Posterior cingulate gyrus (tissue), 11 donors: ENCODE results near the gene LAT.
A peak's percentile ranks its signal among the peaks of the same experiment; 100 is the strongest.
"Not testable (repeated sequence)": the region's sequence is repeated elsewhere in the genome, so short reads cannot be mapped to it uniquely, and the experiment has no call there.

Experiments
- DNase-seq, 10 donors: peaks; one replicate each; pipeline versions ENCODE4 v3.0.0 to v3.0.0-alpha.2; 2020 to 2021; ENCODE audit warnings: mixed read lengths in 3 of 10
- intact Hi-C: fragments of 100-400 bp; cut with DNase I; formaldehyde crosslinking; loops from one replicate; pipeline ENCODE4 v1.15.1; 2023

The LAT gene

DNA sequence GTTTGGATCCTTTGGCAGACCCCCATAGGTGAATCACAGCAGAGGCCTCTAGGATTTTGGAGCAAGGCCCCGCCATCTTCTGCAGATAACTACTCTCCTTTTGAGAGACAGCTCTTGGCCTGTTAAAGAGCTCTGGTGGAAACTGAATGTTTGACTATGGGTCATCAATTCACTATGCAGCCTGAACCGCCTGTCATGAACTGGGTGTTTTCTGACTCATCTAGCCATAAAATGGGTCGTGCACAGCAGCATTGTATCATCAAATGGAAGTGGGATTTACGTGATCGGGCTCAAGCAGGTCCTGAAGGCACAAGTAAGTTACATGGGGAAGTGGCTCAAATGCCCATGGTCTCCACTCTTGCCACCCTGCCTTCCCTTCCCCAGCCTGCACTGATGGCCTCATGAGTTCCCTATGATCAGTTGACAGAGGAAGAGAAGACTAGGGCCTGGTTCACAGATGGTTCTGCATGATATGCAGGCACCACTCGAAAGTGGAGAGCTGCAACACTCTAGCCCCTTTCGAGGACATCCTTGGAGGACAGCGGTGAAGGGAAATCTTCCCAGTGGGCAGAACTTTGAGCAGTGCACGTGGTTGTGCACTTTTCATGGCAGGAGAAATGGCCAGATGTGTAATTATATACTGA lies 19.8 kb downstream of the LAT start:
- intact Hi-C loops, result not testable (repeated sequence)
- DNase-seq, result peak in 1 of 10 donors; percentile 14

GRCh38 chr16:29007730-29008593 lies 23.1 kb downstream of the LAT start:
- peak in 1 of 10 donors; percentile 56 for DNase-seq
- intact Hi-C loops, result no loop called here

DNA sequence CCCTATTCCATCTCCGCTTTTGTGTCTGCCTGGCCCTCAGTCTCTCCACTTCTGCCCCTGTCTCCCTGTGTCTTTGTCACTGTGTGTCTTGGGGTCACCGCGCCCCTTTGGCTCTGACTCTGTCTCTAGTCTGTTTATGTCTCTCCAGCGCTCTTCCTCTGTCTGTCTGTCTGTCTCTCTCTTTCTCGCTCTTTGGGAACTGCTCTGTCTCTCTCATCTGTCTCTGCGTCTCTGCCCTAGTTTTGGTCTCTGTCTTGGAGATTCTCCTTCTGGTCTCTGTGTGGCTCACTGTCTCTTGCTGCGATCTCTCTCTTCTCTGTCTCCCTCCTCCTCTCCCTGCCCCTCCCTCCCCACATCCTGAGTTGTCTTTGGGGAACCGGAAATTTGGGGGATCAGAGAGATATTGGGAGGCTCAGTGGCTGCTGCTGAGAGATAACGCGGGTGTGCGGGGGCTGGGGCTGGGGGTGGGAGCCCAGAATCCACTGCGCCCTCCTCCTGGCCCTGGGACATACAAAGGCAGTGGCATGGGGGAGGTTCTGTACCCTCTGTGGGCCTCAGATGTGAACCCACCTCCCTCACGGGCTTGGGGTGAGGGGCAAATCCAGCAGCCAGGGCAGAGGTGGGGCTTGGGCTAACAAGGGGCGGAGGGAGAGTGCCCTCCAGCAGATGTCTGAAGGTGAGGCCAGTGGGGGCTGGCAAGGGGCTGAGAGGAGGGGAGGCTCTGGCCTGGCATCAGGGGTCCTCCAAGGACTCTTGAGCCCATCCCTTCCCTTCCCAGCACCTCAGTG lies 24.4 kb downstream of the LAT start:
- DNase-seq, result peak in 1 of 10 donors; percentile 33
- intact Hi-C loops, result no loop called here

DNA sequence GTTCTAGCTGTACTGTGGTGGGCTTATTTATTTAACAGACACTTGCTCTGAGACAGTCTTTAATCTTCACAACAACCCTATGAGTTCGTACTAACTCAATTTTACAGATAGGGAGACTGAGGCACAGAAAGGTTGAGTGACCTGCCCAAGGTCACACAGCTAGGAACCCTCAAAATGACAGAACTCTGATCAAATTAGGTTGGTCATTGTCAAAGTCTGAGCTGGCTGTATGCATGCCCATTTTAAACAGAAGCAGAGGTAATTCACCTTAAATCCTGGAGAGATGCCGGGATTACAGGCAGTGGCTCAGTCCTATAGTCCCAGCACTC lies 24.9 kb downstream of the LAT start:
- DNase-seq, result peak in 1 of 10 donors; percentile 2
- intact Hi-C loops, result no loop called here

DNA sequence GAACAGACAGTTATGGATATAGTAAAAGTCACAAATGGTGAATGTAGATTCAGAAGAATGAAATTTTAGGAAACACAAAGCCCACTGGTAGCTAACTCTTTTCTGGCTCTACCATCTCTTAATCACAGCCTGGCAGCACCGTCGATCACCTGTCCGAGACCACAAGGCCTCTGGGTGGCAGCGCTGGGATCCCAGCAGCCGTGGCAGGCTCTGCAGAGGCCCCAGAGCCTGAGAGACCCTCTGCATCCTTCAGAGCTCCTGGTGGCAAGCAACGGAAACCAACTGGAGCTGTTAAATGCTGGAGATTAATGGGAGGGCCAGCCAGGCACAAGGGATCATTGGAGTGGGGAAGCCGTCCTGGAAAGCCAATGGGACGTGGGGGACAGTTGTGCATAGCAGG lies 26.3 kb downstream of the LAT start:
- intact Hi-C loops, result no loop called here
- DNase-seq, result peak in 1 of 10 donors; percentile 39

- intact Hi-C loops, result no loop called here
These were observed 27.0 kb downstream of the LAT start for GRCh38 chr16:29011851-29012250.

DNA sequence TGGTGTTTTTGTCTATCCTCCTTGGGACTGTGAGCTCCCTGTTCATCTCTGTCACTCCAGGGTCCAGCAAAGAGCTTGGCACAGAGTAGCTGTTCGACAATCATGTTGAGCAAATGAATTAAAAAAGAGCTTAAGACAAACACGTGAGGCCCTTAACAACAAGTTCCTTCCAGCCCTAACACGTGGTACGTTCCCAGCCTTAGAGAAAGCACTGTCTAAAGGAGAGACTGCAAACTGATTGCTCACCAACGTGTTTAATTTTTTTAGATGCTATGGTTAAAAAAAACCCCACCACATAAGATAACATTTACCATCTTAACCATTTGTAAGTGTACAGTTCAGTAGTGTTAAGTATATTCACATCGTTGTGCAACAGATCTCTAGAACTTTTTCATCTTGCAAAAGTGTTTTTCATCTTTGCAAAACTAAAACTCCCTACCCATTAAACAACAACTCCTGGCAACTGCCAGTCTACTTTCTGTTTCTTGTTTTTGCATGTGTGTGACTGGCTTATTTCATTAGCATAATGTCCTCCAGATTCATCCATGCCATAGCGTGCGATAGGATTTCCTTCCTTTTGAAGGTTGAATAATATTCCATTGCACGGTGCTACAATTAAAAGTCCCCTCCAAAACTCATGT lies 28.2 kb downstream of the LAT start:
- peak in 1 of 10 donors; percentile 0 for DNase-seq
- intact Hi-C loops, result no loop called here

More at GRCh38 chr16:29011851-29012250, 27.0 kb downstream of the LAT start:
- peak in 1 of 10 donors; percentile 10 for DNase-seq

GRCh38 chr16:29014561-29015069 lies 29.8 kb downstream of the LAT start:
- intact Hi-C loops, result no loop called here
- DNase-seq, result peak in 2 of 10 donors; percentile 5 to 7

DNA sequence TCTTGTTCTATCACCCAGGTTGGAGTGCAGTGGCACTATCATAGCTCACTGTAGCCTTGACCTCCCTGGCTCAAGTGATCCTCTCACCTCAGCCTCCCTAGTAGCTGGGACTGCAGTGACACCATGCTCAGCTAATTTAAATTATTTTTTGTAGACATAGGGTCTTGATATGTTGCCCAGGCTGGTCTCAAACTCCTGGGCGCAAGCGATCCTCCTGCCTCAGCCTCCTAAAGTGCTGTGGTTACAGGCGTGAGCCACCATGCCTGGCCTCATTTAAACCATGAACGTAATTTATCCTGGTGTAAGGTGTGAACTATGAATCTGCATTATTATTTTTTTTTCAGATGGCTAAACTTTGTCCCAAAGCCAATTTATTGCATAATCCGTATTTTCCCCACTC lies 37.3 kb downstream of the LAT start:
- intact Hi-C loops, result no loop called here
- DNase-seq, result no peak

GRCh38 chr16:29023279-29024277 lies 38.7 kb downstream of the LAT start:
- intact Hi-C loops, result no loop called here

GRCh38 chr16:29024278-29024677 lies 39.4 kb downstream of the LAT start:
- intact Hi-C loops, result no loop called here
- no peak for DNase-seq

More at GRCh38 chr16:29023279-29024277, 38.7 kb downstream of the LAT start:
- DNase-seq, result peak in 1 of 10 donors; percentile 48

DNA sequence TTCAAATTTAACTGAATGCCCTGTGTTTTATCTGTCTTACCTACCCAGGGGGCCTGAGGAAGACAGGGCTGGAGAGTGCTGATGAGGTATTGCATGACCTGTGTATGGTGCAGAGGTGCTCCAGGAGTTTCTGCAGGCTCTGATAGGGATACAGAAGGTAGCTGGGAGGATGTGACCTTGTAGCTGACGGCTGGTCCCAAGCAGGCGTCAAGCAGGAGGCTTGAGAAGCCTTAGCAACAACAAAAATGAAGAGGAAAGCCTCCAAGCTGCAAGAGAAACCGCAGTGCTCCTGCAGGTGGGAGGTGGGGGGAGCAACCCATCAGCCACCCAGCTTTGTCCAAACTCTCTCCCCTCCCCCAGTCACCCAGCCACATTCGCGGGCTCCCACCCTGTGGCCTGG lies 40.4 kb downstream of the LAT start:
- DNase-seq, result no peak
- intact Hi-C loops, result no loop called here

- intact Hi-C loops, result no loop called here
- DNase-seq, result no peak
These were observed 40.9 kb downstream of the LAT start for GRCh38 chr16:29025735-29026134.

DNA sequence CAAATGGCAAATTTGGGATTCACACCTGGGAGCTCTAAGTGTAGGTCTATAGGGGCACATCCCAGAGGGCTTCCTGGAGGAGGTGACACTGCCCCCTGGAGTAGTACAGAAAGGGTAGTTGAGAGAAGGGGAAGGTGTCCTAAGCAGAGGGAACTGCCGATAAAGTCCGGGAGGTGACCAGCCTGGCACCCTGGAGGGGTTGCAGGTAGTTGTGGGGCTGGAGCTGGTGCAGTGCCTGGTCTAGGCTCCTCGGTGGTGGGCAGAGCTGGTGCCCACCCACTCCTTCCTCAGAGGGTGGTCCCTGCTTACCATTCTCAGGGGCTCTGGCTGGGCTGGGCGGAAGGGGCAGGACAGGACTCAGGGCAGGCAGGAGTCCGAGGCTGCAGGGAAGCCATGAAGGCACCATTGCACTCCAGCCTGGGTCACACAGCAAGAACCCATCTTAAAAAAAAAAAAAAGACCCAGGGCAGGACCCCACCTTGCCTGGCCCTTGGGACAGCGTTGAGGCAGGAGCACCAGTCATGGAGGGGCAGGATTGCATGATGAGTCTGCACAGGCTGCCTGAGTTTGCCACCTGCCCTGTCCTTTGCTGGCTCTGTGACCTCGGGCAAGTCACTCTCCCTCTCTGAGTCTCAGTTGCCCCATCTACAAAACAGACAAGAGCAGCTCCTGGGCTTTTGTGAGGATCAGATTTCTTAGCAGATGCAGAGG lies 43.8 kb downstream of the LAT start:
- DNase-seq, result peak in 2 of 10 donors; percentile 52 to 71
- intact Hi-C loops, result no loop called here

DNA sequence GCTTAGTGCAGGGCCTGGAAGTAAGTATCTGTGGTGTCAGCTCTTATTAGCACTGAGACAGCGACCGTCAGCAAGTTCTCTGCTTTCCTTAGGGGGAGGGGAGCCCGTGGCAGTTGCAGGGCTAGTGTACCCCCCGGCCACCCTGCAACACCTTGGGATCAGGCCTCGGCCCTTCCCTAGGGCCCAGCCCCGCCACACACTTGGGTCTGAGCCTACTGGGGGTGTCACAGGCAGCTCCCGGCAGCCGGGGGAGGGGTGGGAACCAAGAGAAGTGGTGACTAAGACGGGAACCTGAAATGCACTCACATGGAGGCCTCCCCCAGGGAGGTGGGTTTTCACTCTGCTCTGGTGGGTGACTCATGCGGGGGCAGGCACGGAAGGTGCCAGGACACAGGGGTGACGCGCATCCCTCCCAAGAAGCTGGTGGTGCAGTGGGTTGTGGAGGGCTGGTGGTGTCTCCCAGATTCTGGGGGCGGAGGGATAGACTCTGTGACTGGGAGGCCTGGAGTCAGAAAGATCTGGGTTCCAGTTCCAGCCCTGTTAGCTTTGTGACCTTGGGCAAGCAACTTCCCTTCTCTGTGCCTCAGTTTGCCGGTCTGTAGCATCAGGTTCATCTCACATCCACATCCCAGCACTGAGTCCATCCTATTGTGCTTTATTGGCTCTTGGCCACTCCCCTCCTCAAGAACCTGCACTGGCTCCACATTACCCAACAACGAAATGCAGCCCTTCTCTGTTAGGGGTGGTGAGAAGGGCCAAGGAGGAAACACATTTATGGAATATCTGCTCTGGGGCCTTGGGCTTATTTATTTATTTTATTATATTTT lies 44.5 kb downstream of the LAT start:
- peak in 5 of 10 donors; percentile 41 to 83 (median 75) for DNase-seq
- intact Hi-C loops, result no loop called here

DNA sequence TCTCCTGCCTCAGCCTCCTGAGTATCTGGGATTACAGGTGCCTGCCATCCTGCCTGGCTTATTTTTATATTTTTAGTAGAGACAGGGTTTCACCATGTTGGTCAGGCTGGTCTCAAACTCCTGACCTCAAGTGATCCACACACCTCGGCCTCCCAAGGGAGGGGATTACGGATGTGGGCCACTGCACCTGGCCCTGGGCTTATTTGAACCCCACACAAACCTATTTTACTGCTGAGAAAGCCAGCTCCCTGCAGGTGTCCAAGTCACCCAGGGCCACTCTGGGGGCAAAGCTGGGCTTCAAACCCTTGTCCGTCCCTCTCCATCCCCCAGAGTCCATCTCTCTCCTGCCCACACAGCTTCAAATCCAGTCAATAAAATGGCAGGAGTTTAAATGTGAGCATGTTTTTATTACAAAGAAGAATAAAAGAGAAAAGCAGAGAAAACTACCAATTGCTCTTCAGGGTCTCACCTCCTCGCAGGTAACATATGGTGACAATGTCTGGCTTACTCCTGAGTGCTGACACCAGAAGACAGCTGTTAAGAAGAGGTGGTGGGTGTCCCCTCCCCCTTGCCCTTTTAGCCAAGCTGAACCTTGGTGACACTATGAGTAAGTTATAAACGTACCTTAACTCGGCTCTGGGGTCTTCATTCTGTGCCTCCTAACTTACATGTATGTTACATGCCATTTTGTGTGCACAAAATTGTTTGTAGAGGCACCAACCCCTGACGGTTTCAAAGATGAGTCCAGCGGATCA lies 45.4 kb downstream of the LAT start:
- intact Hi-C loops, result no loop called here
- peak in 1 of 10 donors; percentile 12 for DNase-seq
